WTC11 (cell line): ENCODE data around the gene NELL2. TPM values are rescaled to one million over a fixed set of nuclear protein-coding genes. Genes with fewer than 3 reads are reported as not detected.

Experiments
- ATAC-seq: fragments of 200-7000 bp; cut with Tn5 transposase; 2 replicates; pipeline ENCODE4 v1.10.0; 2021; ENCODE audit warnings: mild to moderate bottlenecking, moderate library complexity
- CTCF ChIA-PET: fragments of 300-600 bp; sonication (Branson Sonifier 250); formaldehyde crosslinking; loops from one replicate; lab custom pipeline; 2021; ENCODE audit warnings: antibody characterized with exemption; lab: Charles Lee
- POLR2A ChIA-PET: fragments of 350-600 bp; sonication (Branson Sonifier 250); formaldehyde crosslinking; loops from one replicate; lab custom pipeline; 2021; ENCODE audit warnings: antibody characterized with exemption; lab: Charles Lee
- DNase-seq: peaks from one replicate; pipeline ENCODE4 v3.0.0; 2021; ENCODE audit warnings: low spot score
- H3K27ac Mint-ChIP-seq: 2 replicates; pipeline ENCODE4 v1.8.0; 2021; ENCODE audit warnings: mixed read lengths
- H3K27me3 Mint-ChIP-seq: 2 replicates; pipeline ENCODE4 v1.8.0; 2021; ENCODE audit warnings: low read depth, mild to moderate bottlenecking, moderate library complexity, mixed read lengths
- H3K36me3 Mint-ChIP-seq: 2 replicates; pipeline ENCODE4 v1.8.0; 2021; ENCODE audit warnings: mixed read lengths
- H3K4me1 Mint-ChIP-seq: 2 replicates; pipeline ENCODE4 v1.8.0; 2022; ENCODE audit warnings: mixed read lengths
- H3K4me3 Mint-ChIP-seq: 2 replicates; pipeline ENCODE4 v1.8.0; 2021; ENCODE audit warnings: mild to moderate bottlenecking, moderate library complexity, mixed read lengths
- H3K9me3 Mint-ChIP-seq: 2 replicates; pipeline ENCODE4 v1.8.0; 2021; ENCODE audit warnings: mixed read lengths
- EMX1 ChIP-seq: fragments of 250-450 bp; sonication (Bioruptor Pico); IDR thresholded peaks from 2 replicates; pipeline ENCODE4 v1.8.0; 2021; ENCODE audit warnings: mild to moderate bottlenecking
- FOXJ3 ChIP-seq: sonication (generic); formaldehyde crosslinking; IDR thresholded peaks from 2 replicates; pipeline ENCODE4 v1.9.0; 2021; ENCODE audit warnings: missing genetic modification reagents, mild to moderate bottlenecking, borderline replicate concordance
- FOXP1 ChIP-seq: sonication (generic); formaldehyde crosslinking; IDR thresholded peaks from 2 replicates; pipeline ENCODE4 v1.8.0; 2022; ENCODE audit warnings: missing genetic modification reagents, mild to moderate bottlenecking, moderate library complexity, borderline replicate concordance
- MYBL2 ChIP-seq: sonication (generic); formaldehyde crosslinking; IDR thresholded peaks from 2 replicates; pipeline ENCODE4 v1.8.1; 2023; ENCODE audit warnings: mild to moderate bottlenecking, moderate library complexity, missing genetic modification reagents
- NFE2L1 ChIP-seq: sonication (generic); formaldehyde crosslinking; IDR thresholded peaks from 2 replicates; pipeline ENCODE4 v1.8.1; 2023; ENCODE audit warnings: missing genetic modification reagents
- NR1H2 ChIP-seq: sonication (generic); formaldehyde crosslinking; IDR thresholded peaks from 2 replicates; pipeline ENCODE4 v1.9.0; 2021; ENCODE audit warnings: mild to moderate bottlenecking, moderate library complexity, missing genetic modification reagents
- OVOL2 ChIP-seq: fragments of 250-450 bp; sonication (Bioruptor Pico); IDR thresholded peaks from 2 replicates; pipeline ENCODE4 v1.9.0; 2021; ENCODE audit warnings: mild to moderate bottlenecking, borderline replicate concordance
- TEAD4 ChIP-seq: sonication (generic); formaldehyde crosslinking; IDR thresholded peaks from 2 replicates; pipeline ENCODE4 v1.8.0; 2022; ENCODE audit warnings: mild to moderate bottlenecking, missing genetic modification reagents
- ZBTB21 ChIP-seq: sonication (generic); formaldehyde crosslinking; IDR thresholded peaks from 2 replicates; pipeline ENCODE4 v1.8.1; 2023; ENCODE audit warnings: mild to moderate bottlenecking, missing genetic modification reagents, borderline replicate concordance
- ZNF121 ChIP-seq: sonication (generic); formaldehyde crosslinking; IDR thresholded peaks from 2 replicates; pipeline ENCODE4 v1.8.0; 2023; ENCODE audit warnings: missing genetic modification reagents
- ZNF423 ChIP-seq: fragments of 250-450 bp; sonication (Bioruptor Pico); IDR thresholded peaks from 2 replicates; pipeline ENCODE4 v2.1.2; 2022; ENCODE audit warnings: mild to moderate bottlenecking, moderate library complexity
- total RNA-seq: library from RNA; stranded (reverse); gene quantifications from 3 replicates; pipeline ENCODE4 v1.2.3, GENCODE V29; 2021
- TF ChIP-seq, protein P1 (sequence below): sonication (generic); formaldehyde crosslinking; IDR thresholded peaks from 2 replicates; pipeline ENCODE4 v1.8.0; 2022; ENCODE audit warnings: missing genetic modification reagents
- TF ChIP-seq, protein P2 (sequence below): sonication (generic); formaldehyde crosslinking; IDR thresholded peaks from 2 replicates; pipeline ENCODE4 v1.8.1; 2023; ENCODE audit warnings: mild to moderate bottlenecking, missing genetic modification reagents, moderate library complexity
- TF ChIP-seq, protein P3 (sequence below): sonication (generic); formaldehyde crosslinking; IDR thresholded peaks from 2 replicates; pipeline ENCODE4 v1.8.0; 2022; ENCODE audit warnings: mild to moderate bottlenecking, missing genetic modification reagents
- TF ChIP-seq, protein P4 (sequence below): sonication (generic); formaldehyde crosslinking; IDR thresholded peaks from 2 replicates; pipeline ENCODE4 v1.8.0; 2022; ENCODE audit warnings: mild to moderate bottlenecking, missing genetic modification reagents
- TF ChIP-seq, protein P5 (sequence below): fragments of 200-600 bp; IDR thresholded peaks from 2 replicates; pipeline ENCODE4 v1.8.0; 2022; ENCODE audit warnings: antibody characterized with exemption
- TF ChIP-seq, protein P6 (sequence below): sonication (generic); formaldehyde crosslinking; IDR thresholded peaks from 2 replicates; pipeline ENCODE4 v1.8.0; 2022; ENCODE audit warnings: mild to moderate bottlenecking, missing genetic modification reagents
- TF ChIP-seq, protein P7 (sequence below): sonication (generic); formaldehyde crosslinking; conservative IDR thresholded peaks from 2 replicates; pipeline ENCODE4 v1.8.1; 2022; ENCODE audit warnings: mild to moderate bottlenecking, missing genetic modification reagents
- TF ChIP-seq, protein P8 (sequence below): sonication (generic); formaldehyde crosslinking; IDR thresholded peaks from 2 replicates; pipeline ENCODE4 v1.8.1; 2023; ENCODE audit warnings: mild to moderate bottlenecking, moderate library complexity, missing genetic modification reagents
- TF ChIP-seq, protein P9 (sequence below): fragments of 250-450 bp; sonication (Bioruptor Pico); IDR thresholded peaks from 2 replicates; pipeline ENCODE4 v1.9.0; 2021; ENCODE audit warnings: mild to moderate bottlenecking

The NELL2 gene
- total RNA-seq, 1 experiment from 2014 or later, result 37.4 TPM

DNA sequence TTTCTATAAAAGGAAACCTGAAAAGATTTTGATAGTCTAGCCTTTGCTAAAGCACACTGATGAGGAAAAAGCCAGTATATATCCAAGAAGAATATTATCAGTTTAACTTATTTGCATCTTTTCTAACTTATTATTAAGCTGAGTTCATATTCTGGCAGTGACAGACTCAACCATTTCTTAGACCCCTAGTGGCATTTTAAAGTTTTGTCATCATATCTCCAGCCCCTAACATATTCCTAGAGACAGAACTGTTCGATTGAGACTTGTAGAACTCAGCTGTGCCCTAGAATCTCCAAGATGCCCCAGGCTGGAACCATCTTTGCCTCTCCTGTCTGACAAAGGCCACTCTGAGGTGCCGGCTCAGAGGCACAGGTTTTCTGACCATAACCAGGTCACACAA is 365.6 kb downstream of the NELL2 start (continued):
- TF ChIP-seq, protein P1, sequence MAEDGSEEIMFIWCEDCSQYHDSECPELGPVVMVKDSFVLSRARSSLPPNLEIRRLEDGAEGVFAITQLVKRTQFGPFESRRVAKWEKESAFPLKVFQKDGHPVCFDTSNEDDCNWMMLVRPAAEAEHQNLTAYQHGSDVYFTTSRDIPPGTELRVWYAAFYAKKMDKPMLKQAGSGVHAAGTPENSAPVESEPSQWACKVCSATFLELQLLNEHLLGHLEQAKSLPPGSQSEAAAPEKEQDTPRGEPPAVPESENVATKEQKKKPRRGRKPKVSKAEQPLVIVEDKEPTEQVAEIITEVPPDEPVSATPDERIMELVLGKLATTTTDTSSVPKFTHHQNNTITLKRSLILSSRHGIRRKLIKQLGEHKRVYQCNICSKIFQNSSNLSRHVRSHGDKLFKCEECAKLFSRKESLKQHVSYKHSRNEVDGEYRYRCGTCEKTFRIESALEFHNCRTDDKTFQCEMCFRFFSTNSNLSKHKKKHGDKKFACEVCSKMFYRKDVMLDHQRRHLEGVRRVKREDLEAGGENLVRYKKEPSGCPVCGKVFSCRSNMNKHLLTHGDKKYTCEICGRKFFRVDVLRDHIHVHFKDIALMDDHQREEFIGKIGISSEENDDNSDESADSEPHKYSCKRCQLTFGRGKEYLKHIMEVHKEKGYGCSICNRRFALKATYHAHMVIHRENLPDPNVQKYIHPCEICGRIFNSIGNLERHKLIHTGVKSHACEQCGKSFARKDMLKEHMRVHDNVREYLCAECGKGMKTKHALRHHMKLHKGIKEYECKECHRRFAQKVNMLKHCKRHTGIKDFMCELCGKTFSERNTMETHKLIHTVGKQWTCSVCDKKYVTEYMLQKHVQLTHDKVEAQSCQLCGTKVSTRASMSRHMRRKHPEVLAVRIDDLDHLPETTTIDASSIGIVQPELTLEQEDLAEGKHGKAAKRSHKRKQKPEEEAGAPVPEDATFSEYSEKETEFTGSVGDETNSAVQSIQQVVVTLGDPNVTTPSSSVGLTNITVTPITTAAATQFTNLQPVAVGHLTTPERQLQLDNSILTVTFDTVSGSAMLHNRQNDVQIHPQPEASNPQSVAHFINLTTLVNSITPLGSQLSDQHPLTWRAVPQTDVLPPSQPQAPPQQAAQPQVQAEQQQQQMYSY (CRISPR knock-in tag), result no peak
- TF ChIP-seq, protein P2, sequence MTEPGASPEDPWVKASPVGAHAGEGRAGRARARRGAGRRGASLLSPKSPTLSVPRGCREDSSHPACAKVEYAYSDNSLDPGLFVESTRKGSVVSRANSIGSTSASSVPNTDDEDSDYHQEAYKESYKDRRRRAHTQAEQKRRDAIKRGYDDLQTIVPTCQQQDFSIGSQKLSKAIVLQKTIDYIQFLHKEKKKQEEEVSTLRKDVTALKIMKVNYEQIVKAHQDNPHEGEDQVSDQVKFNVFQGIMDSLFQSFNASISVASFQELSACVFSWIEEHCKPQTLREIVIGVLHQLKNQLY (CRISPR knock-in tag), result no peak
- TF ChIP-seq MYBL2 (CRISPR knock-in tag), result no peak
- no peak for TF ChIP-seq NFE2L1 (CRISPR knock-in tag)
- TF ChIP-seq, protein P3, sequence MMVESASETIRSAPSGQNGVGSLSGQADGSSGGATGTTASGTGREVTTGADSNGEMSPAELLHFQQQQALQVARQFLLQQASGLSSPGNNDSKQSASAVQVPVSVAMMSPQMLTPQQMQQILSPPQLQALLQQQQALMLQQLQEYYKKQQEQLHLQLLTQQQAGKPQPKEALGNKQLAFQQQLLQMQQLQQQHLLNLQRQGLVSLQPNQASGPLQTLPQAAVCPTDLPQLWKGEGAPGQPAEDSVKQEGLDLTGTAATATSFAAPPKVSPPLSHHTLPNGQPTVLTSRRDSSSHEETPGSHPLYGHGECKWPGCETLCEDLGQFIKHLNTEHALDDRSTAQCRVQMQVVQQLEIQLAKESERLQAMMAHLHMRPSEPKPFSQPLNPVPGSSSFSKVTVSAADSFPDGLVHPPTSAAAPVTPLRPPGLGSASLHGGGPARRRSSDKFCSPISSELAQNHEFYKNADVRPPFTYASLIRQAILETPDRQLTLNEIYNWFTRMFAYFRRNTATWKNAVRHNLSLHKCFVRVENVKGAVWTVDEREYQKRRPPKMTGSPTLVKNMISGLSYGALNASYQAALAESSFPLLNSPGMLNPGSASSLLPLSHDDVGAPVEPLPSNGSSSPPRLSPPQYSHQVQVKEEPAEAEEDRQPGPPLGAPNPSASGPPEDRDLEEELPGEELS (CRISPR knock-in tag), result no peak
- no peak for TF ChIP-seq ZNF121
- TF ChIP-seq, protein P4, sequence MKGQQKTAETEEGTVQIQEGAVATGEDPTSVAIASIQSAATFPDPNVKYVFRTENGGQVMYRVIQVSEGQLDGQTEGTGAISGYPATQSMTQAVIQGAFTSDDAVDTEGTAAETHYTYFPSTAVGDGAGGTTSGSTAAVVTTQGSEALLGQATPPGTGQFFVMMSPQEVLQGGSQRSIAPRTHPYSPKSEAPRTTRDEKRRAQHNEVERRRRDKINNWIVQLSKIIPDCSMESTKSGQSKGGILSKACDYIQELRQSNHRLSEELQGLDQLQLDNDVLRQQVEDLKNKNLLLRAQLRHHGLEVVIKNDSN (CRISPR knock-in tag), result no peak
- TF ChIP-seq FOXJ3 (CRISPR knock-in tag), result no peak
- TF ChIP-seq, protein P5, sequence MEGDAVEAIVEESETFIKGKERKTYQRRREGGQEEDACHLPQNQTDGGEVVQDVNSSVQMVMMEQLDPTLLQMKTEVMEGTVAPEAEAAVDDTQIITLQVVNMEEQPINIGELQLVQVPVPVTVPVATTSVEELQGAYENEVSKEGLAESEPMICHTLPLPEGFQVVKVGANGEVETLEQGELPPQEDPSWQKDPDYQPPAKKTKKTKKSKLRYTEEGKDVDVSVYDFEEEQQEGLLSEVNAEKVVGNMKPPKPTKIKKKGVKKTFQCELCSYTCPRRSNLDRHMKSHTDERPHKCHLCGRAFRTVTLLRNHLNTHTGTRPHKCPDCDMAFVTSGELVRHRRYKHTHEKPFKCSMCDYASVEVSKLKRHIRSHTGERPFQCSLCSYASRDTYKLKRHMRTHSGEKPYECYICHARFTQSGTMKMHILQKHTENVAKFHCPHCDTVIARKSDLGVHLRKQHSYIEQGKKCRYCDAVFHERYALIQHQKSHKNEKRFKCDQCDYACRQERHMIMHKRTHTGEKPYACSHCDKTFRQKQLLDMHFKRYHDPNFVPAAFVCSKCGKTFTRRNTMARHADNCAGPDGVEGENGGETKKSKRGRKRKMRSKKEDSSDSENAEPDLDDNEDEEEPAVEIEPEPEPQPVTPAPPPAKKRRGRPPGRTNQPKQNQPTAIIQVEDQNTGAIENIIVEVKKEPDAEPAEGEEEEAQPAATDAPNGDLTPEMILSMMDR, result no peak
- TF ChIP-seq, protein P6, sequence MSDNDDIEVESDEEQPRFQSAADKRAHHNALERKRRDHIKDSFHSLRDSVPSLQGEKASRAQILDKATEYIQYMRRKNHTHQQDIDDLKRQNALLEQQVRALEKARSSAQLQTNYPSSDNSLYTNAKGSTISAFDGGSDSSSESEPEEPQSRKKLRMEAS (CRISPR knock-in tag), result no peak
- TF ChIP-seq, protein P7, sequence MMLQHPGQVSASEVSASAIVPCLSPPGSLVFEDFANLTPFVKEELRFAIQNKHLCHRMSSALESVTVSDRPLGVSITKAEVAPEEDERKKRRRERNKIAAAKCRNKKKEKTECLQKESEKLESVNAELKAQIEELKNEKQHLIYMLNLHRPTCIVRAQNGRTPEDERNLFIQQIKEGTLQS (CRISPR knock-in tag), result no peak
- no peak for TF ChIP-seq ZBTB21 (CRISPR knock-in tag)
- TF ChIP-seq, all 79 proteins: peak for 0

DNA sequence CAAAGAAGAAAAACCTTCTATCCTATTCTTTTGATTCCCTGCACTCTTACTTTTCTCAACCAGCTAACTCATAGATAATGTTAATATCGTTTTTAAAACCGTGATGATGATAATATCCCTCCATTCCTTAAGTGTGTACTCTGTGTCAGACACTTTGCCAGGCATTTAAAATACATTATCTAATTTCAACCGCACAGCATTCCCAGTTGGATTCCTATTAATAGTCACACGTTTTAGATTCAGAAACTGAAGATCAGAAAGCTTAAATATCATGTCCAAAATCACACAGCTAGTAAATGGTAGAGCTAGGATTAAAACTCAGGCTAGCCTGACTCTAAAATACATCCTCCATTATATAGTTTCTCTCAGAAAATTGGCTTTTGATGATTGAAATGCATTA is 366.0 kb downstream of the NELL2 start:
- CTCF ChIA-PET, result interaction anchor here (1.6 kb wide), 1 partner anchor 13 kb away, joined by 6 read pairs; no protein-coding TSS in a partner anchor
- H3K36me3 Mint-ChIP-seq, result no peaks in the 10 kb centered on the region
- no peak overlapping the region for H3K27ac Mint-ChIP-seq
- H3K4me3 Mint-ChIP-seq, result no peak overlapping the region
- TF ChIP-seq OVOL2, result no peak
- no peak for TF ChIP-seq FOXP1 (CRISPR knock-in tag)
- no peak for TF ChIP-seq EMX1 (CRISPR knock-in tag)
- TF ChIP-seq NR1H2 (CRISPR knock-in tag), result no peak
- no peak for TF ChIP-seq TEAD4
- TF ChIP-seq, protein P8, sequence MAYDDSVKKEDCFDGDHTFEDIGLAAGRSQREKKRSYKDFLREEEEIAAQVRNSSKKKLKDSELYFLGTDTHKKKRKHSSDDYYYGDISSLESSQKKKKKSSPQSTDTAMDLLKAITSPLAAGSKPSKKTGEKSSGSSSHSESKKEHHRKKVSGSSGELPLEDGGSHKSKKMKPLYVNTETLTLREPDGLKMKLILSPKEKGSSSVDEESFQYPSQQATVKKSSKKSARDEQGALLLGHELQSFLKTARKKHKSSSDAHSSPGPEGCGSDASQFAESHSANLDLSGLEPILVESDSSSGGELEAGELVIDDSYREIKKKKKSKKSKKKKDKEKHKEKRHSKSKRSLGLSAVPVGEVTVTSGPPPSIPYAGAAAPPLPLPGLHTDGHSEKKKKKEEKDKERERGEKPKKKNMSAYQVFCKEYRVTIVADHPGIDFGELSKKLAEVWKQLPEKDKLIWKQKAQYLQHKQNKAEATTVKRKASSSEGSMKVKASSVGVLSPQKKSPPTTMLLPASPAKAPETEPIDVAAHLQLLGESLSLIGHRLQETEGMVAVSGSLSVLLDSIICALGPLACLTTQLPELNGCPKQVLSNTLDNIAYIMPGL (CRISPR knock-in tag), result no peak
- TF ChIP-seq, protein P9, sequence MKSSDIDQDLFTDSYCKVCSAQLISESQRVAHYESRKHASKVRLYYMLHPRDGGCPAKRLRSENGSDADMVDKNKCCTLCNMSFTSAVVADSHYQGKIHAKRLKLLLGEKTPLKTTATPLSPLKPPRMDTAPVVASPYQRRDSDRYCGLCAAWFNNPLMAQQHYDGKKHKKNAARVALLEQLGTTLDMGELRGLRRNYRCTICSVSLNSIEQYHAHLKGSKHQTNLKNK (CRISPR knock-in tag), result no peak
- TF ChIP-seq ZNF423, result no peak
- ATAC-seq (no peak), DNase-seq (no peak)
- peaks cover 4% of the 10 kb centered on the region; the same call in 1 of the 2 replicates for H3K4me1 Mint-ChIP-seq
- H3K9me3 Mint-ChIP-seq, result no peaks in the 10 kb centered on the region
- POLR2A ChIA-PET, result no interaction called here
- H3K27me3 Mint-ChIP-seq, result no peaks in the 10 kb centered on the region
